T-helper 2 cell treated with Interferon-gamma antibody and Interleukin-4, amounts not matched to agents 5 μg/mL and 100 μg/mL, for 36 hours (primary cell): ENCODE results near the gene VPS39.

ENCODE experiments used
- DNase-seq: peaks from one replicate; pipeline ENCODE4 v3.0.0; 2021; ENCODE audit warnings: low spot score
- H3K27ac Mint-ChIP-seq: one replicate; pipeline ENCODE4 v1.8.0; 2021; ENCODE audit warnings: mild to moderate bottlenecking, mixed read lengths
- H3K27me3 Mint-ChIP-seq: one replicate; pipeline ENCODE4 v1.8.0; 2021; ENCODE audit warnings: low read depth, mixed read lengths
- H3K36me3 Mint-ChIP-seq: one replicate; pipeline ENCODE4 v1.8.0; 2021; ENCODE audit warnings: low read depth, mixed read lengths
- H3K4me1 Mint-ChIP-seq: one replicate; pipeline ENCODE4 v1.8.0; 2021; ENCODE audit warnings: low read depth, mixed read lengths
- H3K4me3 Mint-ChIP-seq: one replicate; pipeline ENCODE4 v1.8.0; 2022; ENCODE audit warnings: mild to moderate bottlenecking, moderate library complexity, mixed read lengths
- H3K9me3 Mint-ChIP-seq: one replicate; pipeline ENCODE4 v1.8.0; 2021; ENCODE audit warnings: mixed read lengths

Gene VPS39

GRCh38 chr15:42185801-42186200 lies 22.3 kb downstream of the VPS39 start:
- H3K27me3 Mint-ChIP-seq = no peaks in the 10 kb centered on the region
- H3K36me3 Mint-ChIP-seq = peaks cover 60% of the 10 kb centered on the region
- H3K4me1 Mint-ChIP-seq = peaks cover 9% of the 10 kb centered on the region
- DNase-seq = no peak
- H3K9me3 Mint-ChIP-seq = no peaks in the 10 kb centered on the region
- no peak overlapping the region for H3K27ac Mint-ChIP-seq
- H3K4me3 Mint-ChIP-seq = no peak overlapping the region

DNA sequence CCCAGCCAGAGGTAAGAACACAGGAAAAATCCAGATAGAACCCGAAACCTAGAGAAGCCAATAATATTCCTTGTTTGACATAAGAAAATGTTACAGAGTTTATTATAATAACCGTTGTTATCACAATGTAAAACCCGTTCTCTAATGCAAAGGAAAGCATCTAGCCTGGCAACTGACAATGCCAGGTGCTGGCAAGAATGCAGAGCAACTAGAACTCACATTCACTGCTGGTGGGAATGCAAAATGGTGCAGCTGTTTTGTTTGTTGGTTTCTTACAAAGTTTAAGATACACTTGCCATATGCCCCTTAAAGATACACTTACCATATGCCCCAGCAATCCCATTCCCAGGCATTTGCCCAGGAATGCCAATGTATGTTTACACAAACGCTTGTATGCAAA lies 23.4 kb downstream of the VPS39 start:
- Mint-ChIP-seq H3K27ac (no peak overlapping the region), H3K36me3 (peaks cover 57% of the 10 kb centered on the region), H3K4me1 (no peaks in the 10 kb centered on the region), H3K4me3 (no peak overlapping the region), H3K9me3 (no peaks in the 10 kb centered on the region), H3K27me3 (no peaks in the 10 kb centered on the region)
- no peak for DNase-seq

GRCh38 chr15:42184296-42184695 lies 23.8 kb downstream of the VPS39 start:
- Mint-ChIP-seq H3K9me3 (no peaks in the 10 kb centered on the region), H3K4me1 (no peaks in the 10 kb centered on the region), H3K36me3 (peaks cover 57% of the 10 kb centered on the region), H3K27me3 (no peaks in the 10 kb centered on the region), H3K4me3 (no peak overlapping the region), H3K27ac (no peak overlapping the region)
- no peak for DNase-seq

DNA sequence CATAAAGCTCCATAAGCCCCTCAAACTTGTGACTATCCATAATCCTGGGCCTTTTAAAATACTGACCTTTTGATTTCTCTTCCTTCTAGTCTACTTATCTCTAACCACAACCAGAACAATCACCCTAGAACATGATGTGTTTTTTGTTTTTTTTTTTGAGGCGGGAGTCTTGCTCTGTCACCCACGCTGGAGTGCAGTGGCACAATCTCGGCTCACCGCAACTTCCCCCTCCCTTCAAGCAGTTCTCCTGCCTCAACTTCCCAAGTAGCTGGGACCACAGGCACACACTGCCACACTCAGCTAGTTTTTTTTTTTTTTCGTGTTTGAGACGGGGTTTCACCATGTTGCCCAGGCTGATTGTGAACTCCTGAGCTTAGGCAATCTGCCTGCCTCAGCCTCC lies 25.1 kb downstream of the VPS39 start:
- Mint-ChIP-seq H3K27me3 (no peaks in the 10 kb centered on the region), H3K4me1 (no peaks in the 10 kb centered on the region), H3K4me3 (no peak overlapping the region), H3K9me3 (no peaks in the 10 kb centered on the region), H3K36me3 (peaks cover 55% of the 10 kb centered on the region), H3K27ac (no peak overlapping the region)
- DNase-seq = no peak

GRCh38 chr15:42182328-42182886 lies 25.7 kb downstream of the VPS39 start:
- Mint-ChIP-seq H3K4me1 (no peaks in the 10 kb centered on the region), H3K36me3 (peaks cover 52% of the 10 kb centered on the region), H3K27ac (no peak overlapping the region), H3K27me3 (no peaks in the 10 kb centered on the region), H3K4me3 (no peak overlapping the region), H3K9me3 (no peaks in the 10 kb centered on the region)
- DNase-seq = no peak

GRCh38 chr15:42178056-42178455 lies 30.0 kb downstream of the VPS39 start:
- no peak overlapping the region for H3K4me3 Mint-ChIP-seq
- no peak overlapping the region for H3K27ac Mint-ChIP-seq
- H3K4me1 Mint-ChIP-seq = no peaks in the 10 kb centered on the region
- peaks cover 41% of the 10 kb centered on the region for H3K36me3 Mint-ChIP-seq
- DNase-seq = no peak
- H3K9me3 Mint-ChIP-seq = no peaks in the 10 kb centered on the region
- H3K27me3 Mint-ChIP-seq = no peaks in the 10 kb centered on the region

DNA sequence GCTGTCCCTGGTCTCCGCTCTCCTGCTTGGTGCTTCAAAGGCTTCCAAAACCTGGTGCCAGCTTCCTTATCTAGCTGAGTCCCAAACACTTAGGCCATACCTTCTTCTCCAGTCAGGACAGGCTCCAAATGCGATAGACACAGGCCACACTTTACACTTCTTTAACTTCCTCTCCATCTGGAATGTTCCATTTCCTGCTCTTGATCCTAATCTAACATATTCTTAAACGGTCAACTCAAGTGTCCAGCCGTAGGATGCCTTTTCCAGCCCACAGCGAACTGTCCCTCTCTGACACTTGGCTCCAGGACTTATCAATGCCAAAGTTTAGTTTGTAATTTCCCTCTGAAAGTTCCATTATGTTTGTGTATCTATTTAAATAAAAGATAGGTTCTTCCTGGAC lies 32.4 kb downstream of the VPS39 start:
- no peaks in the 10 kb centered on the region for H3K27me3 Mint-ChIP-seq
- H3K36me3 Mint-ChIP-seq = peaks cover 45% of the 10 kb centered on the region
- DNase-seq = no peak
- H3K4me1 Mint-ChIP-seq = peaks cover 13% of the 10 kb centered on the region
- no peaks in the 10 kb centered on the region for H3K9me3 Mint-ChIP-seq
- H3K27ac Mint-ChIP-seq = no peak overlapping the region
- H3K4me3 Mint-ChIP-seq = no peak overlapping the region

- H3K4me3 Mint-ChIP-seq = no peak overlapping the region
- no peaks in the 10 kb centered on the region for H3K27me3 Mint-ChIP-seq
- no peaks in the 10 kb centered on the region for H3K9me3 Mint-ChIP-seq
- DNase-seq = no peak
- H3K4me1 Mint-ChIP-seq = peaks cover 13% of the 10 kb centered on the region
- H3K27ac Mint-ChIP-seq = no peak overlapping the region
- H3K36me3 Mint-ChIP-seq = peaks cover 47% of the 10 kb centered on the region
Measured at GRCh38 chr15:42172475-42172874, 35.6 kb downstream of the VPS39 start.

- H3K27me3 Mint-ChIP-seq = no peaks in the 10 kb centered on the region
- H3K36me3 Mint-ChIP-seq = peaks cover 50% of the 10 kb centered on the region
- no peaks in the 10 kb centered on the region for H3K9me3 Mint-ChIP-seq
- H3K27ac Mint-ChIP-seq = peak overlapping the region; percentile 35
- no peak overlapping the region for H3K4me3 Mint-ChIP-seq
- peaks cover 13% of the 10 kb centered on the region for H3K4me1 Mint-ChIP-seq
- DNase-seq = no peak
Measured at GRCh38 chr15:42171795-42172194, 36.3 kb downstream of the VPS39 start.

DNA sequence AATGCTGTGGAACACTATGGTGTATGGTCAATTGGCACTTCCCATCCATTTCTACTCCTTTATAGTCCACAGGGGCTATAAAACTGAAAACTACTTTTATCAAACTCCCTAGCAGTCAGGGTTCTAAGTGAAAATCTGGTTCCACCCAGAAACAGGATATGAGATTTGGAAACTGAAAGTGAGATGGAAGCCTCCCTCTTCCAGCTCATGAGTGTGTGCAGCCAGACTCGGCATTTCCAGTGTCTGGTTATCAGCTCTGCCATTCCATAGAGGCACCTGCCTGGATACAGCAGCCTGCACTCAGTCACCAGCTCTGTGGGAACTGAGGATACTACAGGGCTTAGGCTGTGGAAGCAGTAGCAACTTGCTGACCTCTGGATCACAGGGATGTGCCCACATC lies 37.0 kb downstream of the VPS39 start:
- no peak overlapping the region for H3K4me3 Mint-ChIP-seq

DNA sequence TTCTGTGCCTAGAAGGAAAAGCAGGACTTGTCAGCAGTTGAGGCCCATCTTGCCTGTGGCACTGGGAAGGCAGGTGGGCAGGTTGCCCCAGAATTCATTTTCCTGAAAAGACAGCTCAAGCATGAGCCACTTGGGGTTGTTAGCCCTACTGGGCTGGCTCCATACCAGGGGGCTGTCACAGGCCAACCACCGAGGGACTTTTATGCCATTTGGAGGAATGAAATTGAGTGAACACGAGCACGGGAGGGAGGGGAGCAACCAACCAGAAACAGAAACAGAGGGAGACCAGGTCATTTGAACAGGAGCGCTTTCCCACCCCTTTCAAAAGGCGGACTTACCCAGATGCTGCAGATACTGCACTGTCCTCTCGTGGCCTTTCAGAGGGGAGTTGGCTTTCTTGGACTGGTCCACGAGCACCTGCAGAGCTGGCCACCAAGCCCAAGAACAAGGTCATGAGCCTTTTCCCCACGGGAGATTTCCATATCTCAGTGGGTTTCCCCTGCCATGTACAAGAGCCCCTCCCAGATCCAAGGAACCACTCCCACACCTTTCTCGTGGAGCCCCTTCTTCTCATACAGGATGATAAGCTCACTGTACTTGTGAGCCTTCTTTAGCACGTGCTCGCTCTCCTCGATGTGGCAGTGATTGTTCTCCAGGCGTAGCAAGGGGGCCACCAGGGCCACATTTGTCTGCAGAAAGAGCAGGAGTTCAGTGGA lies 41.7 kb downstream of the VPS39 start:
- Mint-ChIP-seq H3K27ac (no peak overlapping the region), H3K4me3 (no peak overlapping the region), H3K4me1 (peaks cover 4% of the 10 kb centered on the region), H3K27me3 (no peaks in the 10 kb centered on the region), H3K36me3 (peaks cover 65% of the 10 kb centered on the region), H3K9me3 (no peaks in the 10 kb centered on the region)
- DNase-seq = no peak

More for the DNA sequence above, 37.0 kb downstream of the VPS39 start:
- no peaks in the 10 kb centered on the region for H3K9me3 Mint-ChIP-seq
- peaks cover 13% of the 10 kb centered on the region for H3K4me1 Mint-ChIP-seq
- peak overlapping the region; percentile 23 for H3K27ac Mint-ChIP-seq
- no peaks in the 10 kb centered on the region for H3K27me3 Mint-ChIP-seq
- DNase-seq = no peak
- H3K36me3 Mint-ChIP-seq = peaks cover 52% of the 10 kb centered on the region

DNA sequence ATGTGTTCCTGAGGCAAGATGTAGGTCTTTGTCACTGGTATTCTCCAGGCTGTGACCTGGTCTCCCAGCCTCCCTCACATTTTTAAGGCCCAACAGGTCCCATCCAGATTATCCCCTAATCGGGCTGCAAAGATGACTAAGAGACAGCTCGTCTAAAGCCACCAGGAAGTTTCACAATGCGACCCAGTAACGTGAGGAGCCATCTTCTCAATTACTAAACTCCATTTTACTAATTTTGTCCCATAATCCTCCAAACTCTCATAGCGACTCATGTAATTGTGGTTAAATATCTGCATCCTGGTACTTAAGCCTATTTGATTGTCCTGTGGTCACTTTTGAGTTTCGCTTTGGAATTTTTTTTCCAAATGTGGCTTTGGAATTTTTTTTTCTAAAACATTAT lies 43.0 kb downstream of the VPS39 start:
- Mint-ChIP-seq H3K4me3 (no peak overlapping the region), H3K4me1 (no peaks in the 10 kb centered on the region), H3K27me3 (no peaks in the 10 kb centered on the region), H3K27ac (no peak overlapping the region), H3K9me3 (no peaks in the 10 kb centered on the region), H3K36me3 (peaks cover 60% of the 10 kb centered on the region)
- no peak for DNase-seq

DNA sequence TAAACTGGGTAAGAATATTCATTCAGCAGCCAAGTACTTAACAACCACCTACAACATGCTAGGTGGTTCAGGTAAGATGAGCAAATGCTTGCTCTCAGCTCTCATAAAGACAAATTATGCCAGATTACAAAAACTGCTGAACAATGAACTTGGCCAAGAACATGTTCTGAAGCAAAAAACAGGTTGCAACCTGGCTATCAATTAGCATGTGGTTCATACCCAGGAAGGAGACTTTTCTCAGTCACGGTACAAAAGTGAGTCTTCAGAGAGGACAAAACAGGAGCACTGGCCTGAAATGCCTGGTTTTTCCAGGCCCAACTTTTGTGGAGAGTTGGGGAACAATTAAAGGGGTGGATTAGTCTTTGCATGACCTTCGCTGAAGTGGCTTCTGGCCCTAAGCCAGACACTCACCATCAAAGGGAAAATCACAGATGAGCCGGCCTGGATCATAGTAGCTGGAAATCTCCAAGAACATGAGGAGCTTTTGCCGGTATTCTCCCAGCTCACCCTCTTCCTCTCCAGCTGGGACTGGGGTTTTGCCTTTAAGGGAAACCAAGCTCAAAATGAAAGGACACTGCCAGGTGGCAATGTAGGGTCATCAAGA lies 44.1 kb downstream of the VPS39 start:
- Mint-ChIP-seq H3K36me3 (peaks cover 56% of the 10 kb centered on the region), H3K9me3 (no peaks in the 10 kb centered on the region), H3K27ac (no peak overlapping the region), H3K4me1 (no peaks in the 10 kb centered on the region), H3K27me3 (no peaks in the 10 kb centered on the region), H3K4me3 (no peak overlapping the region)
- no peak for DNase-seq

GRCh38 chr15:42163291-42163690 lies 44.8 kb downstream of the VPS39 start:
- peaks cover 59% of the 10 kb centered on the region for H3K36me3 Mint-ChIP-seq
- no peak overlapping the region for H3K27ac Mint-ChIP-seq
- no peaks in the 10 kb centered on the region for H3K27me3 Mint-ChIP-seq
- H3K9me3 Mint-ChIP-seq = no peaks in the 10 kb centered on the region
- H3K4me3 Mint-ChIP-seq = no peak overlapping the region
- H3K4me1 Mint-ChIP-seq = no peaks in the 10 kb centered on the region
- no peak for DNase-seq
